Kidney (tissue), 14 donors: ENCODE measurements around the gene VAC14. TPM values are rescaled to one million over a fixed set of nuclear protein-coding genes. Genes with fewer than 3 reads are reported as not detected.
A peak's percentile ranks its signal among the peaks of the same experiment; 100 is the strongest.

Experiments
- DNase-seq, 5 donors: peaks; one replicate each; pipeline ENCODE4 v3.0.0-alpha.2; 2013 to 2020
- FAIRE-seq: peaks from 2 replicates; lab custom pipeline; 2012; peaks lifted over from hg19 to GRCh38; lab: Jason Lieb, UNC
- H3K27ac ChIP-seq, 2 donors: one replicate each; pipeline ENCODE4 v1.7.0; 2013; ENCODE audit warnings: low read depth in 2 of 2, low read length in 2 of 2, inconsistent platforms in 1 of 2
- H3K27me3 ChIP-seq: one replicate; pipeline ENCODE4 v1.7.1; 2013; ENCODE audit warnings: low read length, inconsistent platforms; ENCODE audit not compliant: control insufficient read depth, insufficient read depth
- H3K36me3 ChIP-seq, 3 donors: one replicate each; pipeline versions ENCODE4 v1.7.0 to v1.7.1; 2013; ENCODE audit warnings: low read length in 3 of 3, control low read depth in 1 of 3, inconsistent platforms in 1 of 3; ENCODE audit not compliant: insufficient read depth in 3 of 3, control insufficient read depth in 2 of 3
- H3K4me1 ChIP-seq, 3 donors: one replicate each; pipeline versions ENCODE4 v1.7.0 to v1.7.1; 2013; ENCODE audit warnings: low read length in 3 of 3, inconsistent platforms in 1 of 3, low read depth in 1 of 3; ENCODE audit not compliant: control insufficient read depth in 2 of 3, insufficient read depth in 2 of 3
- H3K4me3 ChIP-seq, 3 donors: one replicate each; pipeline versions ENCODE4 v1.7.0 to v1.8.1; 2013; ENCODE audit warnings: low read length in 3 of 3, control low read depth in 1 of 3, inconsistent platforms in 1 of 3
- H3K9ac ChIP-seq, 3 donors: one replicate each; pipeline versions ENCODE4 v1.7.0 to v1.7.1; 2013; ENCODE audit warnings: low read length in 3 of 3, control low read depth in 1 of 3, inconsistent platforms in 1 of 3
- H3K9me3 ChIP-seq, 3 donors: one replicate each; pipeline versions ENCODE4 v1.7.0 to v1.7.1; 2013; ENCODE audit warnings: low read length in 3 of 3, control low read depth in 1 of 3, inconsistent platforms in 1 of 3; ENCODE audit not compliant: control insufficient read depth in 2 of 3, insufficient read depth in 1 of 3
- intact Hi-C: fragments of 100-400 bp; cut with DNase I; formaldehyde crosslinking; loops from one replicate; pipeline ENCODE4 v1.11.1; 2022
- polyA plus RNA-seq: library from polyadenylated mRNA; stranded (reverse); fragments of 350-450 nt; fragmentation: Illumina TruSeq; extraction: RNeasy Lipid Tissue Mini Kit (QIAGEN cat#74804); gene quantifications from one replicate; pipeline ENCODE4 v1.2.3, GENCODE V29; 2014; ENCODE audit warnings: low read depth, low replicate concordance; ENCODE audit not compliant: insufficient read depth
- total RNA-seq: library from RNA; stranded (reverse); fragmentation: NEBNext Ultra II Directional; extraction: Animal tissue kit (Norgen Biotek cat#: 25700); gene quantifications from one replicate; pipeline ENCODE4 v1.2.1, GENCODE V29; 2021
- TF ChIP-seq, protein P1 (sequence below): IDR thresholded peaks from 3 replicates; pipeline ENCODE4 v1.5.1; 2012; ENCODE audit warnings: mild to moderate bottlenecking, moderate library complexity, borderline replicate concordance; ENCODE audit not compliant: insufficient read depth; ENCODE audit errors: extremely low read depth
- donor health status: control.
- donor health status: control.
- donor health status: control.
- donor health status: control.
- donor health status: control.
- donor health status: DM: yes; HTN: yes; CAD: no.
- donor health status: Normal renal cell carcinoma (clear cell type).

The VAC14 gene
- total and polyA plus RNA-seq, 2 donors from 2014 or later = 36.8 to 41.9 TPM

DNA sequence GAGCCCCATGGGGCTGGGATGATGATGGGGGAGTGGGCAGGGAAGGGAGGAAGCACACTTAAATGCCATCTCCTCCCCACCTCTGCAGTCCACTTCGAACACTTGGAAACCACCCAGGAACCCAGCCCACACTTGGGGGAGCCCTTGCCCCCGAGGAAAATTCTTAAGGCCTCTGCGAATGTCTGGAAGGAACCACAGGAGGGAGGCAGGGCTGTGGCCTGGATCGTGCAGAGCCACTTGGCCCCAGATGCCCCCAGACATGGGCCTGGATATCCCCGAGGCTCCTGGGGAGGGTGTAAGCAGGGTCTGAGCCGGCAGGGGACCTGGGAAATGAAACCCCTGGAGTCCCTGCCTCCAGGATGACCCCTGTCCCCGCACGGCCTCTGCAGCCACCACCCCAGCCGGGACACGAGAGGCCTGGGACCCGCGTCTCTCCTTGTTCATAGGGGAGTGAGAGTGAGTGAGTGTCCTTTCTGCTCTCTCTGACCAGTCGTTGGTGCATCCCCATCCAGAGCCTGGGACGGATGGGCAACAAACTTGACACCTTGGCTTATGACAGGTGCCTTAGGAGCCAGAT lies 103.3 kb downstream of the VAC14 start:
- Histone ChIP-seq H3K4me1 (peaks cover 0 to 51% (median 21%) of the 10 kb centered on the region in 3 donors), H3K27me3 (no peaks in the 10 kb centered on the region), H3K27ac (peak overlapping the region; percentile 59 to 83), H3K9ac (peak overlapping the region in 1 of 3 donors; percentile 55), H3K36me3 (no peaks in the 10 kb centered on the region), H3K9me3 (no peaks in the 10 kb centered on the region), H3K4me3 (no peak overlapping the region)
- TF ChIP-seq, protein P1, sequence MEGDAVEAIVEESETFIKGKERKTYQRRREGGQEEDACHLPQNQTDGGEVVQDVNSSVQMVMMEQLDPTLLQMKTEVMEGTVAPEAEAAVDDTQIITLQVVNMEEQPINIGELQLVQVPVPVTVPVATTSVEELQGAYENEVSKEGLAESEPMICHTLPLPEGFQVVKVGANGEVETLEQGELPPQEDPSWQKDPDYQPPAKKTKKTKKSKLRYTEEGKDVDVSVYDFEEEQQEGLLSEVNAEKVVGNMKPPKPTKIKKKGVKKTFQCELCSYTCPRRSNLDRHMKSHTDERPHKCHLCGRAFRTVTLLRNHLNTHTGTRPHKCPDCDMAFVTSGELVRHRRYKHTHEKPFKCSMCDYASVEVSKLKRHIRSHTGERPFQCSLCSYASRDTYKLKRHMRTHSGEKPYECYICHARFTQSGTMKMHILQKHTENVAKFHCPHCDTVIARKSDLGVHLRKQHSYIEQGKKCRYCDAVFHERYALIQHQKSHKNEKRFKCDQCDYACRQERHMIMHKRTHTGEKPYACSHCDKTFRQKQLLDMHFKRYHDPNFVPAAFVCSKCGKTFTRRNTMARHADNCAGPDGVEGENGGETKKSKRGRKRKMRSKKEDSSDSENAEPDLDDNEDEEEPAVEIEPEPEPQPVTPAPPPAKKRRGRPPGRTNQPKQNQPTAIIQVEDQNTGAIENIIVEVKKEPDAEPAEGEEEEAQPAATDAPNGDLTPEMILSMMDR = no peak
- FAIRE-seq = no peak
- DNase-seq = no peak
- intact Hi-C loops = no loop called here

DNA sequence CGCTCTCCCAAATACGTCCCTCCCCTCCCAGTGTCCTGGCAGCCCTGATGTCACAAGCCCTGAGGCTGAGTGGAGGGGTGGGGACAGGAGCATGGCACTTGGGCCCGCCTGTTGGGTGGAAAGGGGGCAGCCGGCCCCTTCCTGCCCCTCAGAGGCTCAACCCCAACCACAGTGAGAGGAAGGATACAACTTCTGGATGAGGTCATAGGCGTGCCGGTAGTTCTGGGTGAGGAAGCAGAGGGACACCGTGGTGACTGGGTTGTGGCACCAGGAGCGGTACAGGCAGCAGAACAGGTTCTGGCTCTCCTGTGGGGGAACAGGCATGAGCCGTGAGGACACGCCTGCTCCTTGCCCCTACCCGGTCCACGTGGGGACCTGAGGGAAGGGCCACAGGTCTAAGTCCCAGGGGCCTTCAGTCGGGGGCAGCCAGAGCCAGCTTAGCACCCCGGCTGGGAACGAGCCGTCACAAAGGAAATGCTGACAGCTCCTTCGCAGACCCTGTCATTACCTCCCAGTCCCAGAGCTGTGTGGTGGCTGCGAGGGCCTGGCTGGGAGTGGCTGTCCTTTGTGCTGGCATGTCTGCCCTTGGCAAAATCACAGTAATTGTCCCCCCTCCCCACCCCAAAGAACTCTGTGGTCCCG lies 103.9 kb downstream of the VAC14 start:
- Histone ChIP-seq H3K9me3 (no peaks in the 10 kb centered on the region), H3K36me3 (no peaks in the 10 kb centered on the region), H3K27ac (peak overlapping the region; percentile 59 to 83), H3K4me1 (peaks cover 0 to 54% (median 20%) of the 10 kb centered on the region in 3 donors), H3K4me3 (no peak overlapping the region), H3K9ac (peak overlapping the region in 1 of 3 donors; percentile 55), H3K27me3 (no peaks in the 10 kb centered on the region)
- no peak for FAIRE-seq
- intact Hi-C loops = no loop called here
- DNase-seq = peak in 3 of 5 donors; percentile 57 to 74 (median 70)
- TF ChIP-seq, protein P1 = no peak

DNA sequence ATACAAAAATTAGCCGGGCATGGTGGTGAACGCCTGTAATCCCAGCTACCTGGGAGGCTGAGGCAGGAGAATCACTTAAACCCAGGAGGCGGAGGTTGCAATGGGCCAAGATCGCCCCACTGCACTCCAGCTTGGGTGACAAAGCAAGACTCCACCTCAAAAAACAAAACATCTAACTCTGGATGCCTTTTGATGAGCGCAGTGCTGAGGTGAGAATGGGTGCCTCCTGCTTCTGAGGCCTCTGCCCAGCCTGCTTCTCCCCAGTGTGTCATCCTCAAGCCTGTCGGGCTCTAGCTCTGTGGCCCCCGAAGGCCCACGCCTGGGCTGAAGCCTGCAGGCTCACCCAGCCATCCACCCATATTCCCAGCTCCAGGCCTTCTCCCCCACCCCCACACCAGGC lies 104.6 kb downstream of the VAC14 start:
- H3K9me3 ChIP-seq = no peaks in the 10 kb centered on the region
- H3K27ac ChIP-seq = peak overlapping the region in 1 of 2 donors; percentile 59
- H3K4me3 ChIP-seq = no peak overlapping the region
- H3K4me1 ChIP-seq = peaks cover 0 to 53% (median 20%) of the 10 kb centered on the region in 3 donors
- intact Hi-C loops = no loop called here
- no peak overlapping the region for H3K9ac ChIP-seq
- no peaks in the 10 kb centered on the region for H3K36me3 ChIP-seq
- TF ChIP-seq, protein P1 = no peak
- FAIRE-seq (no peak), DNase-seq (no peak)
- H3K27me3 ChIP-seq = no peaks in the 10 kb centered on the region
